Measurements from ENCODE around the gene SOX11. TPM values are rescaled to one million over a fixed set of nuclear protein-coding genes. Genes with fewer than 3 reads are reported as not detected.

Gene SOX11
- total RNA-seq, 1 donor from 2014 or later, result 19.2 TPM

- H3K79me2 ChIP-seq (ENCODE audit: insufficient read depth, low read length), result no peaks in the 10 kb centered on the region
- no peak for FAIRE-seq
- no peaks in the 10 kb centered on the region for H3K36me3 ChIP-seq (ENCODE audit: insufficient read depth, low read length)
- peak overlapping the region; percentile 66 for H3K4me3 Mint-ChIP-seq (ENCODE audit: unreplicated experiment)
- H3K27ac ChIP-seq (ENCODE audit: low read depth, low read length), result no peak overlapping the region
- H3K9me3 ChIP-seq (ENCODE audit: insufficient read depth, low read depth, low read length), result no peaks in the 10 kb centered on the region
- DNase-seq (ENCODE audit: low read depth), result no peak
- H3K27ac Mint-ChIP-seq (ENCODE audit: unreplicated experiment), result no peak overlapping the region
- TF ChIP-seq CTCF (IDR thresholded peaks at IDR 0.05; ENCODE audit: insufficient read depth, low read depth, low read length), result no peak
- TF ChIP-seq EZH2 (IDR thresholded peaks at IDR 0.05; ENCODE audit: insufficient read depth, low read length), result no peak
- peaks cover 22% of the 10 kb centered on the region for H3K27me3 Mint-ChIP-seq (ENCODE audit: low read depth, unreplicated experiment)
- peaks cover 9% of the 10 kb centered on the region for H3K4me1 Mint-ChIP-seq (ENCODE audit: low read depth, unreplicated experiment)
- no peaks in the 10 kb centered on the region for H3K36me3 Mint-ChIP-seq (ENCODE audit: low read depth, unreplicated experiment)
- peak overlapping the region; percentile 80 for H2AFZ ChIP-seq (ENCODE audit: low read depth, low read length)
- no peaks in the 10 kb centered on the region for H4K20me1 ChIP-seq (ENCODE audit: insufficient read depth, low read length)
- H3K4me3 ChIP-seq (ENCODE audit: insufficient read depth, low read depth, low read length), result peak overlapping the region; percentile 56
- H3K27me3 ChIP-seq (ENCODE audit: insufficient read depth, low read length), result peaks cover 14% of the 10 kb centered on the region
- no peaks in the 10 kb centered on the region for H3K9me3 Mint-ChIP-seq (ENCODE audit: unreplicated experiment)
- peaks cover 5% of the 10 kb centered on the region for H3K4me1 ChIP-seq (ENCODE audit: insufficient read depth, low read length)
- peak overlapping the region; percentile 92 for H3K4me2 ChIP-seq (ENCODE audit: low read length)
- peak overlapping the region; percentile 62 for H3K9ac ChIP-seq (ENCODE audit: low read length)
Measured at GRCh38 chr2:5673145-5674025, 18.8 kb upstream of the SOX11 start.

GRCh38 chr2:5674026-5674340 is 18.2 kb upstream of the SOX11 start:
- no peaks in the 10 kb centered on the region for H3K9me3 Mint-ChIP-seq (ENCODE audit: unreplicated experiment)
- peaks cover 9% of the 10 kb centered on the region for H3K4me1 Mint-ChIP-seq (ENCODE audit: low read depth, unreplicated experiment)
- H3K27ac Mint-ChIP-seq (ENCODE audit: unreplicated experiment), result no peak overlapping the region
- H3K27ac ChIP-seq (ENCODE audit: low read depth, low read length), result no peak overlapping the region
- peaks cover 5% of the 10 kb centered on the region for H3K4me1 ChIP-seq (ENCODE audit: insufficient read depth, low read length)
- no peaks in the 10 kb centered on the region for H3K79me2 ChIP-seq (ENCODE audit: insufficient read depth, low read length)
- no peaks in the 10 kb centered on the region for H3K36me3 Mint-ChIP-seq (ENCODE audit: low read depth, unreplicated experiment)
- no peak for TF ChIP-seq CTCF (IDR thresholded peaks at IDR 0.05; ENCODE audit: insufficient read depth, low read depth, low read length)
- no peak for TF ChIP-seq EZH2 (IDR thresholded peaks at IDR 0.05; ENCODE audit: insufficient read depth, low read length)
- H3K4me3 Mint-ChIP-seq (ENCODE audit: unreplicated experiment), result peak overlapping the region; percentile 66
- peak overlapping the region; percentile 80 for H2AFZ ChIP-seq (ENCODE audit: low read depth, low read length)
- no peak for FAIRE-seq
- H4K20me1 ChIP-seq (ENCODE audit: insufficient read depth, low read length), result no peaks in the 10 kb centered on the region
- H3K4me3 ChIP-seq (ENCODE audit: insufficient read depth, low read depth, low read length), result peak overlapping the region; percentile 56
- H3K27me3 Mint-ChIP-seq (ENCODE audit: low read depth, unreplicated experiment), result peaks cover 22% of the 10 kb centered on the region
- peak overlapping the region; percentile 62 for H3K9ac ChIP-seq (ENCODE audit: low read length)
- peak; percentile 49 for DNase-seq (ENCODE audit: low read depth)
- H3K27me3 ChIP-seq (ENCODE audit: insufficient read depth, low read length), result peaks cover 14% of the 10 kb centered on the region
- no peaks in the 10 kb centered on the region for H3K9me3 ChIP-seq (ENCODE audit: insufficient read depth, low read depth, low read length)
- H3K36me3 ChIP-seq (ENCODE audit: insufficient read depth, low read length), result no peaks in the 10 kb centered on the region
- H3K4me2 ChIP-seq (ENCODE audit: low read length), result peak overlapping the region; percentile 92

- H3K27me3 Mint-ChIP-seq (ENCODE audit: low read depth, unreplicated experiment), result peaks cover 21% of the 10 kb centered on the region
- no peaks in the 10 kb centered on the region for H3K36me3 ChIP-seq (ENCODE audit: insufficient read depth, low read length)
- no peak overlapping the region for H3K4me3 Mint-ChIP-seq (ENCODE audit: unreplicated experiment)
- H3K4me3 ChIP-seq (ENCODE audit: insufficient read depth, low read depth, low read length), result no peak overlapping the region
- no peaks in the 10 kb centered on the region for H3K79me2 ChIP-seq (ENCODE audit: insufficient read depth, low read length)
- DNase-seq (ENCODE audit: low read depth) (no peak), FAIRE-seq (no peak)
- H3K27me3 ChIP-seq (ENCODE audit: insufficient read depth, low read length), result peaks cover 11% of the 10 kb centered on the region
- H3K27ac Mint-ChIP-seq (ENCODE audit: unreplicated experiment), result no peak overlapping the region
- H3K36me3 Mint-ChIP-seq (ENCODE audit: low read depth, unreplicated experiment), result no peaks in the 10 kb centered on the region
- H3K4me1 Mint-ChIP-seq (ENCODE audit: low read depth, unreplicated experiment), result peaks cover 9% of the 10 kb centered on the region
- H3K9me3 Mint-ChIP-seq (ENCODE audit: unreplicated experiment), result peaks cover 3% of the 10 kb centered on the region
- no peaks in the 10 kb centered on the region for H3K9me3 ChIP-seq (ENCODE audit: insufficient read depth, low read depth, low read length)
- peaks cover 5% of the 10 kb centered on the region for H3K4me1 ChIP-seq (ENCODE audit: insufficient read depth, low read length)
- H4K20me1 ChIP-seq (ENCODE audit: insufficient read depth, low read length), result no peaks in the 10 kb centered on the region
- no peak overlapping the region for H3K4me2 ChIP-seq (ENCODE audit: low read length)
- no peak overlapping the region for H2AFZ ChIP-seq (ENCODE audit: low read depth, low read length)
- H3K9ac ChIP-seq (ENCODE audit: low read length), result no peak overlapping the region
- H3K27ac ChIP-seq (ENCODE audit: low read depth, low read length), result no peak overlapping the region
- no peak for TF ChIP-seq CTCF (IDR thresholded peaks at IDR 0.05; ENCODE audit: insufficient read depth, low read depth, low read length)
- TF ChIP-seq EZH2 (IDR thresholded peaks at IDR 0.05; ENCODE audit: insufficient read depth, low read length), result no peak
Measured at GRCh38 chr2:5677133-5677532, 15.1 kb upstream of the SOX11 start.
